ENCODE results near the gene RRP8. TPM values are rescaled to one million over a fixed set of nuclear protein-coding genes. Genes with fewer than 3 reads are reported as not detected.

RRP8 gene
- total and polyA plus RNA-seq, 2 donors (not counting 1 experiment from before 2014, with no cell fraction given) = 8.6 to 29.4 TPM

DNA sequence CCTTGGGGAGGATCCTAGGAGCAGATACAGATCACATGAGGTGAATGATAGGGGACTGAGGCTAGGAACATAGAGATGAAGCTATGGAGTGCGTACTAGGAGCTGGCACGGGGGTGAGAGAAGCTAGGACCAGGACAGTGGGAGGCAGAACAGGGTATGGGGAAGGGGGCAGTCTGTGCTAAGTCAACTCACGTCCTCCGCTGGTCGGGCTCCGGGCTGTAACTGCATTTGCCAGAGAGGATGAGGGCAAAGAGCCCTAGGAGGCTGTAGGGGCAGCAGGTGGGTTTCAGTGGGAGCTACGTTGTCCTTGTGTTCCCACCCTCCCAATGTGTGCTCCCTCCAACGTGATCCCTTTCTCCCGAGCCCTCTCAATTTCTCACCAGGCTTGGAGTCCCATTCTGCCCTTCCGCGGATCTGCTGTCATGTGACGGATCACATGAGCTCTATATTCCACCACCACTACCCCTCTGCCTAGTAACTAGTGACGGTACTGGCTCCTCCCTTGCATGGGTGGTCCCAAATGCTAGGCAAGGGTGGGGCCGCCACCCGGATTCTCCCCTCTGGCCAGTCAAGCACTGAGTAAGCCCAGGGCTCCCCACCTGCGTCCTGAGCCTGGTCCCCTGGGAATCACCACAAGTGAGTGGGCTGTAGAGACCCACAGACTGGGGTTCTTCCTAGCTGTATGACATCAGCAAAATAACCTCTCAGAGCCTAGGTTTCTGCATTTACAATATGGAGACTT, 15.8 kb upstream of the RRP8 start, which contains the start of gene TPP1:
TPP1 (minus strand) TSS at position 419 of the 742 bp plus-strand sequence; CDS start at position 397, 22 bp downstream.
- Mint-ChIP-seq H3K9me3 (ENCODE audit: insufficient read depth) (no peaks in the 10 kb centered on the region), H3K27ac (no peak within 1 kb of the TSS), H3K4me1 (peaks cover 11% of the 10 kb centered on the region), H3K27me3 (no peaks in the 10 kb centered on the region), H3K4me3 (no peak within 1 kb of the TSS)
- 0% methylated on average over 16 of the region's 16 CpGs for WGBS (ENCODE audit: insufficient coverage)
- TF ChIP-seq, protein P1, sequence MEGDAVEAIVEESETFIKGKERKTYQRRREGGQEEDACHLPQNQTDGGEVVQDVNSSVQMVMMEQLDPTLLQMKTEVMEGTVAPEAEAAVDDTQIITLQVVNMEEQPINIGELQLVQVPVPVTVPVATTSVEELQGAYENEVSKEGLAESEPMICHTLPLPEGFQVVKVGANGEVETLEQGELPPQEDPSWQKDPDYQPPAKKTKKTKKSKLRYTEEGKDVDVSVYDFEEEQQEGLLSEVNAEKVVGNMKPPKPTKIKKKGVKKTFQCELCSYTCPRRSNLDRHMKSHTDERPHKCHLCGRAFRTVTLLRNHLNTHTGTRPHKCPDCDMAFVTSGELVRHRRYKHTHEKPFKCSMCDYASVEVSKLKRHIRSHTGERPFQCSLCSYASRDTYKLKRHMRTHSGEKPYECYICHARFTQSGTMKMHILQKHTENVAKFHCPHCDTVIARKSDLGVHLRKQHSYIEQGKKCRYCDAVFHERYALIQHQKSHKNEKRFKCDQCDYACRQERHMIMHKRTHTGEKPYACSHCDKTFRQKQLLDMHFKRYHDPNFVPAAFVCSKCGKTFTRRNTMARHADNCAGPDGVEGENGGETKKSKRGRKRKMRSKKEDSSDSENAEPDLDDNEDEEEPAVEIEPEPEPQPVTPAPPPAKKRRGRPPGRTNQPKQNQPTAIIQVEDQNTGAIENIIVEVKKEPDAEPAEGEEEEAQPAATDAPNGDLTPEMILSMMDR (IDR thresholded peaks at IDR 0.05) = no peak
- TF ChIP-seq EZH2 (IDR thresholded peaks at IDR 0.05; ENCODE audit: borderline replicate concordance, insufficient read depth, low read depth, low read length, poor library complexity, severe bottlenecking) = no peak
- ATAC-seq (ENCODE audit: low read depth) = peak; percentile 92
- H3K4me3 ChIP-seq (ENCODE audit: control extremely low read depth in 1 of 5, extremely low read depth in 1 of 5, insufficient read depth in 1 of 5, low read depth in 2 of 5, low read length in 4 of 5) = peak within 1 kb of the TSS; percentile 82 to 100 (median 96)
- peak within 1 kb of the TSS; percentile 94 to 97 for H3K27ac ChIP-seq (ENCODE audit: low read length in 2 of 2)
- H3K9me3 ChIP-seq (ENCODE audit: control extremely low read depth in 1 of 3, control insufficient read depth in 2 of 3, insufficient read depth in 1 of 3, low read length in 2 of 3) = no peaks in the 10 kb centered on the region
- POLR2A ChIA-PET = interaction anchor here (0.9 to 3.2 kb wide), 8 partner anchors 8 to 229 kb away, joined by 3 to 38 read pairs (median 7); partner anchors contain the start of genes ARFIP2, ILK, MRPL17 and RRP8
- H2AFZ ChIP-seq (ENCODE audit: insufficient read depth, low read depth, low read length, poor library complexity, severe bottlenecking) = peak within 1 kb of the TSS; percentile 77
- CTCF ChIA-PET = interaction anchor here (1.0 to 4.7 kb wide), 16 partner anchors 8 to 240 kb away, joined by 3 to 38 read pairs (median 6); partner anchors contain the start of genes ILK and MRPL17
- intact Hi-C loops (cut with micrococcal nuclease) = loop anchor here (1.0 to 2.0 kb wide), 5 partner anchors 16 to 384 kb away; partner anchors contain the start of genes FHIP1B, ILK, MRPL17 and RRP8
- peaks cover 0 to 29% of the 10 kb centered on the region in 2 experiments for H3K36me3 ChIP-seq (replicated peaks in 1 of 2; ENCODE audit: control extremely low read depth in 1 of 2, control insufficient read depth in 1 of 2, extremely low read depth in 1 of 2, insufficient read depth in 2 of 2, low read length in 1 of 2)
- H3K79me2 ChIP-seq (ENCODE audit: control insufficient read depth, insufficient read depth, low read length) = peaks cover 34% of the 10 kb centered on the region
- H3K9ac ChIP-seq (ENCODE audit: low read length) = peak within 1 kb of the TSS; percentile 88
- H3K4me2 ChIP-seq (replicated peaks; ENCODE audit: low read depth, low read length, poor library complexity, severe bottlenecking) = peak within 1 kb of the TSS; percentile 95
- H4K20me1 ChIP-seq (ENCODE audit: control insufficient read depth, insufficient read depth, low read length, poor library complexity, severe bottlenecking) = no peaks in the 10 kb centered on the region
- H3K4me1 ChIP-seq (ENCODE audit: control insufficient read depth in 2 of 2, insufficient read depth in 2 of 2, low read length in 2 of 2) = peaks cover 19 to 33% of the 10 kb centered on the region in 2 donors
- peak; percentile 97 for DNase-seq
- H3K27me3 ChIP-seq (replicated peaks in 1 of 4; ENCODE audit: control extremely low read depth in 1 of 4, control insufficient read depth in 3 of 4, insufficient read depth in 4 of 4, low read length in 3 of 4) = no peaks in the 10 kb centered on the region

Measured in B cell (primary cell).